HTR-8/SVneo (cell line): ENCODE measurements around the gene PI3.
A peak's percentile ranks its signal among the peaks of the same experiment; 100 is the strongest.
"Not testable (repeated sequence)": the region's sequence is repeated elsewhere in the genome, so short reads cannot be mapped to it uniquely, and the experiment has no call there.

Experiments
- DNase-seq: peaks from one replicate; pipeline ENCODE4 v3.0.0; 2011; ENCODE audit warnings: low spot score, mixed read lengths; ENCODE audit not compliant: insufficient read length
- FAIRE-seq: peaks from 2 replicates; lab custom pipeline; 2011; peaks lifted over from hg19 to GRCh38; lab: Jason Lieb, UNC

PI3 gene

GRCh38 chr20:45174434-45175364 lies at the start of gene PI3:
Gene PI3 (plus strand): TSS chr20:45174902. CDS start chr20:45174923, 21 bp downstream.
- DNase-seq, result no peak
- FAIRE-seq, result peak; percentile 85

GRCh38 chr20:45128099-45128498 lies 46.6 kb upstream of the PI3 start:
- FAIRE-seq (peak; percentile 88), DNase-seq (no peak)

GRCh38 chr20:45136911-45137310 lies 37.8 kb upstream of the PI3 start:
- FAIRE-seq (no peak), DNase-seq (no peak)

GRCh38 chr20:45138561-45139300 lies 36.0 kb upstream of the PI3 start:
- DNase-seq (peak; percentile 54), FAIRE-seq (peak; percentile 69)

GRCh38 chr20:45139733-45140375 lies 34.8 kb upstream of the PI3 start:
- FAIRE-seq, DNase-seq: not testable (repeated sequence)

GRCh38 chr20:45140836-45141235 lies 33.9 kb upstream of the PI3 start:
- FAIRE-seq, result no peak
- no peak for DNase-seq

GRCh38 chr20:45149062-45149461 lies 25.6 kb upstream of the PI3 start:
- FAIRE-seq, result no peak
- DNase-seq, result no peak

- FAIRE-seq (no peak), DNase-seq (no peak)
Observed at GRCh38 chr20:45152405-45152804, 22.3 kb upstream of the PI3 start.

GRCh38 chr20:45153147-45153546 lies 21.6 kb upstream of the PI3 start:
- FAIRE-seq (no peak), DNase-seq (no peak)

- FAIRE-seq (peak; percentile 63), DNase-seq (no peak)
Observed at GRCh38 chr20:45153752-45154151, 20.9 kb upstream of the PI3 start.

- FAIRE-seq (no peak), DNase-seq (no peak)
Observed at GRCh38 chr20:45154183-45154582, 20.5 kb upstream of the PI3 start.

- not testable (repeated sequence) for FAIRE-seq, DNase-seq
Observed at GRCh38 chr20:45154794-45155193, 19.9 kb upstream of the PI3 start.

GRCh38 chr20:45156713-45157112 lies 18.0 kb upstream of the PI3 start:
- peak; percentile 58 for FAIRE-seq
- no peak for DNase-seq

- DNase-seq, result no peak
- FAIRE-seq, result peak; percentile 91
Observed at GRCh38 chr20:45157962-45158361, 16.7 kb upstream of the PI3 start.

- FAIRE-seq, result no peak
Observed at GRCh38 chr20:45163083-45163803, 11.5 kb upstream of the PI3 start.

GRCh38 chr20:45164906-45165305 lies 9.8 kb upstream of the PI3 start:
- FAIRE-seq, result no peak
- no peak for DNase-seq

More at GRCh38 chr20:45163083-45163803, 11.5 kb upstream of the PI3 start:
- DNase-seq, result no peak

- peak; percentile 67 for FAIRE-seq
- DNase-seq, result no peak
Observed at GRCh38 chr20:45173522-45173921, 1.2 kb upstream of the PI3 start.

GRCh38 chr20:45176526-45177267 lies 2.0 kb downstream of the PI3 start:
- DNase-seq (no peak), FAIRE-seq (peak; percentile 20)

- FAIRE-seq (no peak), DNase-seq (no peak)
Observed at GRCh38 chr20:45179166-45179565, 4.5 kb downstream of the PI3 start.
